Neural progenitor cell (in vitro differentiated cells): ENCODE measurements around the gene SLC66A3.

Experiments used
- EZH2 ChIP-seq: fragments of 200-600 bp; sonication (generic); IDR thresholded peaks from 2 replicates; pipeline ENCODE4 v1.6.1; 2017; ENCODE audit warnings: antibody characterized with exemption, mild to moderate bottlenecking, moderate library complexity
- EZH2phosphoT487 ChIP-seq: fragments of 200-600 bp; sonication (generic); IDR thresholded peaks from 2 replicates; pipeline ENCODE4 v1.6.1; 2017; ENCODE audit warnings: antibody characterized with exemption
- TF ChIP-seq, protein P1 (sequence below): fragments of 200-600 bp; sonication (generic); IDR thresholded peaks from 2 replicates; pipeline ENCODE4 v1.5.1; 2017; ENCODE audit warnings: antibody characterized with exemption, mild to moderate bottlenecking

DNA sequence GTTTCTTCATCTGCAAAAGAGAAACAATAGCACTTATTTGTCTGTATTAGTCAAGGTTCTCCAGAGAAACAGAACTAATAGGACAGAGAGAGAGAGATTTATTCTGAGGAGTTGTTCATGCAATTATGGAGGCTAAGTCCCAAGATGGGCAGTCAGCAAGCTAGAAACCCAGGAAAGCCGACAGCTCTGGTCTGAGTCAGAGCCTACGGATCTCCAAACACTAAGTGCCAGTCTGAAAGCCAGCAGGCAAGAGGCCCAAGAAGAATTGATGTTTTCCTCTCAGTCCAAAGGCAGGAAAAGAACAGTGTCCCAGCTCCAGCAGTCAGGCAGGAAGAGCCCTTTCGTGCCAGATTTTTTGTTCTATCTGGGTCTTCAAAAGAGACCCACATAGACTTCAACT lies 36.5 kb upstream of the SLC66A3 start:
- TF ChIP-seq EZH2 (no peak), EZH2phosphoT487 (no peak)
- TF ChIP-seq, protein P1, sequence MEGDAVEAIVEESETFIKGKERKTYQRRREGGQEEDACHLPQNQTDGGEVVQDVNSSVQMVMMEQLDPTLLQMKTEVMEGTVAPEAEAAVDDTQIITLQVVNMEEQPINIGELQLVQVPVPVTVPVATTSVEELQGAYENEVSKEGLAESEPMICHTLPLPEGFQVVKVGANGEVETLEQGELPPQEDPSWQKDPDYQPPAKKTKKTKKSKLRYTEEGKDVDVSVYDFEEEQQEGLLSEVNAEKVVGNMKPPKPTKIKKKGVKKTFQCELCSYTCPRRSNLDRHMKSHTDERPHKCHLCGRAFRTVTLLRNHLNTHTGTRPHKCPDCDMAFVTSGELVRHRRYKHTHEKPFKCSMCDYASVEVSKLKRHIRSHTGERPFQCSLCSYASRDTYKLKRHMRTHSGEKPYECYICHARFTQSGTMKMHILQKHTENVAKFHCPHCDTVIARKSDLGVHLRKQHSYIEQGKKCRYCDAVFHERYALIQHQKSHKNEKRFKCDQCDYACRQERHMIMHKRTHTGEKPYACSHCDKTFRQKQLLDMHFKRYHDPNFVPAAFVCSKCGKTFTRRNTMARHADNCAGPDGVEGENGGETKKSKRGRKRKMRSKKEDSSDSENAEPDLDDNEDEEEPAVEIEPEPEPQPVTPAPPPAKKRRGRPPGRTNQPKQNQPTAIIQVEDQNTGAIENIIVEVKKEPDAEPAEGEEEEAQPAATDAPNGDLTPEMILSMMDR, result no peak
